CD14-positive monocyte (primary cell): ENCODE results near the gene SLC3A2. TPM values are rescaled to one million over a fixed set of nuclear protein-coding genes. Genes with fewer than 3 reads are reported as not detected.

Source experiments
- DNase-seq, 3 donors: peaks; one replicate each; pipeline ENCODE4 v3.0.0-alpha.2; 2011 to 2022
- H2AFZ ChIP-seq: 2 replicates; pipeline ENCODE4 v1.6.0; 2012; ENCODE audit warnings: mild to moderate bottlenecking, low read depth, low read length, inconsistent platforms; ENCODE audit not compliant: insufficient read depth, poor library complexity, severe bottlenecking
- H3K27ac ChIP-seq, 2 donors: 1 replicate in 1 of 2; 2 replicates in 1 of 2; pipeline ENCODE4 v1.5.1; 2012 to 2013; ENCODE audit warnings: low read length in 2 of 2, control low read depth in 1 of 2, inconsistent platforms in 1 of 2, low read depth in 1 of 2, mild to moderate bottlenecking in 1 of 2
- H3K27me3 ChIP-seq, 2 donors: one replicate each; pipeline versions ENCODE4 v1.6.0 to v1.6.1; 2011 to 2013; ENCODE audit warnings: low read length in 2 of 2; ENCODE audit not compliant: control insufficient read depth in 2 of 2, insufficient read depth in 2 of 2
- H3K36me3 ChIP-seq, 2 donors: replicated peaks in 1 of 2; 1 replicate in 1 of 2; 2 replicates in 1 of 2; pipeline versions ENCODE4 v1.5.1 to v1.6.1; 2012 to 2013; ENCODE audit warnings: low read length in 2 of 2, control low read depth in 1 of 2, inconsistent platforms in 1 of 2, mild to moderate bottlenecking in 1 of 2; ENCODE audit not compliant: insufficient read depth in 2 of 2, control insufficient read depth in 1 of 2
- H3K4me1 ChIP-seq, 2 donors: 1 replicate in 1 of 2; 2 replicates in 1 of 2; pipeline versions ENCODE4 v1.5.1 to v1.6.1; 2012 to 2013; ENCODE audit warnings: low read length in 2 of 2, control low read depth in 1 of 2, inconsistent platforms in 1 of 2, mild to moderate bottlenecking in 1 of 2, moderate library complexity in 1 of 2; ENCODE audit not compliant: insufficient read depth in 2 of 2, control insufficient read depth in 1 of 2
- H3K4me2 ChIP-seq: replicated peaks from 2 replicates; pipeline ENCODE3; 2012; ENCODE audit warnings: low read length, moderate library complexity, mild to moderate bottlenecking; ENCODE audit not compliant: poor library complexity, severe bottlenecking; ENCODE audit errors: extremely low read depth
- H3K4me3 ChIP-seq, 3 experiments: fragments of 200-600 bp in 1 of 3; sonication (generic) in 1 of 3; replicated peaks in 1 of 3; 1 replicate in 2 of 3; 2 replicates in 1 of 3; pipeline ENCODE4 v1.5.1; 2011 to 2013; ENCODE audit warnings: low read length in 3 of 3, mild to moderate bottlenecking in 3 of 3, control low read depth in 2 of 3, low read depth in 2 of 3, inconsistent platforms in 1 of 3, moderate library complexity in 1 of 3
- H3K79me2 ChIP-seq: 2 replicates; pipeline ENCODE4 v1.6.0; 2012; ENCODE audit warnings: mild to moderate bottlenecking, control low read depth, inconsistent platforms, low read length, moderate library complexity; ENCODE audit not compliant: insufficient read depth
- H3K9ac ChIP-seq: 2 replicates; pipeline ENCODE4 v1.6.0; 2017; ENCODE audit warnings: low read length, mild to moderate bottlenecking; ENCODE audit not compliant: insufficient read depth, poor library complexity, severe bottlenecking
- H3K9me3 ChIP-seq, 2 donors: replicated peaks in 1 of 2; 1 replicate in 1 of 2; 2 replicates in 1 of 2; pipeline versions ENCODE4 v1.5.1 to v1.6.1; 2012 to 2013; ENCODE audit warnings: low read length in 2 of 2, control low read depth in 1 of 2; ENCODE audit not compliant: control insufficient read depth in 1 of 2, insufficient read depth in 1 of 2
- H4K20me1 ChIP-seq: 2 replicates; pipeline ENCODE4 v1.6.0; 2012; ENCODE audit warnings: mild to moderate bottlenecking, low read length, control low read depth, moderate library complexity; ENCODE audit not compliant: insufficient read depth
- H3K27ac Mint-ChIP-seq, 7 donors: one replicate each; pipeline ENCODE4 v1.8.0; 2020; ENCODE audit warnings: mild to moderate bottlenecking in 7 of 7, mixed read lengths in 7 of 7, moderate library complexity in 6 of 7, inconsistent platforms in 2 of 7
- H3K27me3 Mint-ChIP-seq, 3 donors: one replicate each; pipeline ENCODE4 v1.8.0; 2021 to 2022; ENCODE audit warnings: low read depth in 3 of 3, mild to moderate bottlenecking in 3 of 3, mixed read lengths in 3 of 3, moderate library complexity in 3 of 3, inconsistent platforms in 1 of 3
- H3K36me3 Mint-ChIP-seq, 2 donors: one replicate each; pipeline ENCODE4 v1.8.0; 2020; ENCODE audit warnings: mixed read lengths in 2 of 2, inconsistent platforms in 1 of 2, mild to moderate bottlenecking in 1 of 2
- H3K4me1 Mint-ChIP-seq: one replicate; pipeline ENCODE4 v1.8.0; 2020; ENCODE audit warnings: mild to moderate bottlenecking, mixed read lengths
- H3K4me3 Mint-ChIP-seq, 2 donors: one replicate each; pipeline ENCODE4 v1.8.0; 2020; ENCODE audit warnings: mild to moderate bottlenecking in 2 of 2, mixed read lengths in 2 of 2, moderate library complexity in 1 of 2
- H3K9me3 Mint-ChIP-seq, 7 donors: one replicate each; pipeline ENCODE4 v1.8.0; 2020 to 2022; ENCODE audit warnings: mixed read lengths in 7 of 7, mild to moderate bottlenecking in 6 of 7, moderate library complexity in 6 of 7, inconsistent platforms in 2 of 7
- CTCF ChIP-seq: fragments of 200-600 bp; IDR thresholded peaks from one replicate; pipeline ENCODE4 v1.8.0; 2022; ENCODE audit warnings: antibody characterized with exemption, mild to moderate bottlenecking
- WGBS: methylation state at CpG from one replicate; pipeline ENCODE4 v1.1.5; 2013; ENCODE audit warnings: missing lambda C conversion rate; ENCODE audit not compliant: insufficient coverage; 5-methylcytosine and 5-hydroxymethylcytosine counted together
- intact Hi-C, 2 donors: fragments of 100-400 bp; cut with micrococcal nuclease; formaldehyde crosslinking; loops; one replicate each; pipeline versions ENCODE4 v1.15.0 to v1.15.1; 2023
- polyA plus RNA-seq, 3 donors: library from polyadenylated mRNA; depleted of rRNA in 1 of 3; unstranded in 2 of 3; stranded (reverse) in 1 of 3; fragments of 300-500 nt in 2 of 3; fragments of >200 nt in 1 of 3; fragmentation: Illumina TruSeq in 2 of 3; gene quantifications; 1 replicate in 2 of 3; 2 replicates in 1 of 3; pipeline ENCODE4 v1.2.3, GENCODE V29; 2012 to 2021

SLC3A2 gene
- polyA plus RNA-seq, 3 donors, result 156 to 231 (median 189) TPM

- intact Hi-C loops, result no loop called here
- Histone ChIP-seq H3K4me3 (no peak overlapping the region), H3K9me3 (peaks cover 0 to 21% of the 10 kb centered on the region in 2 donors), H3K4me1 (peaks cover 3 to 12% of the 10 kb centered on the region in 2 donors), H3K36me3 (no peaks in the 10 kb centered on the region), H4K20me1 (no peaks in the 10 kb centered on the region), H3K27me3 (peaks cover 30 to 51% of the 10 kb centered on the region in 2 donors), H3K79me2 (no peaks in the 10 kb centered on the region), H3K27ac (no peak overlapping the region), H2AFZ (no peak overlapping the region), H3K9ac (no peak overlapping the region), H3K4me2 (no peak overlapping the region)
- Mint-ChIP-seq H3K36me3 (no peaks in the 10 kb centered on the region), H3K9me3 (peaks cover 0 to 7% (median 3%) of the 10 kb centered on the region in 7 donors), H3K27me3 (peaks cover 50 to 61% (median 60%) of the 10 kb centered on the region in 3 donors), H3K4me1 (peaks cover 14% of the 10 kb centered on the region), H3K27ac (peak overlapping the region in 1 of 7 donors; percentile 43), H3K4me3 (no peak overlapping the region)
- no peak for TF ChIP-seq CTCF
- DNase-seq, result no peak
- 100% methylated on average over 1 of the region's 4 CpGs for WGBS
Measured at GRCh38 chr11:62930157-62930556, 49.5 kb downstream of the SLC3A2 start.

- no peak for TF ChIP-seq CTCF
- H3K9ac ChIP-seq, result no peak overlapping the region
- no peak overlapping the region for H3K27ac ChIP-seq
- H3K4me1 Mint-ChIP-seq, result peaks cover 10% of the 10 kb centered on the region
- H4K20me1 ChIP-seq, result no peaks in the 10 kb centered on the region
- WGBS, result 60% methylated on average over 1 of the region's 1 CpG
- H3K4me3 ChIP-seq, result no peak overlapping the region
- H3K4me1 ChIP-seq, result peaks cover 2 to 10% of the 10 kb centered on the region in 2 donors
- H3K9me3 Mint-ChIP-seq, result peaks cover 0 to 4% (median 3%) of the 10 kb centered on the region in 7 donors
- no peak overlapping the region for H3K4me3 Mint-ChIP-seq
- H3K9me3 ChIP-seq, result peaks cover 0 to 21% of the 10 kb centered on the region in 2 donors
- peaks cover 45 to 55% (median 55%) of the 10 kb centered on the region in 3 donors for H3K27me3 Mint-ChIP-seq
- H3K4me2 ChIP-seq, result no peak overlapping the region
- intact Hi-C loops, result no loop called here
- H3K79me2 ChIP-seq, result no peaks in the 10 kb centered on the region
- DNase-seq, result no peak
- H3K27ac Mint-ChIP-seq, result peak overlapping the region in 1 of 7 donors; percentile 2
- no peaks in the 10 kb centered on the region for H3K36me3 ChIP-seq
- H2AFZ ChIP-seq, result no peak overlapping the region
- H3K27me3 ChIP-seq, result peaks cover 27 to 46% of the 10 kb centered on the region in 2 donors
- H3K36me3 Mint-ChIP-seq, result no peaks in the 10 kb centered on the region
Measured at GRCh38 chr11:62930666-62931065, 50.0 kb downstream of the SLC3A2 start.
